B cell (primary cell): ENCODE results near the gene BCL2L15.

Experiments
- EZH2 ChIP-seq: IDR thresholded peaks from 2 replicates; pipeline ENCODE4 v1.6.1; 2012; ENCODE audit warnings: borderline replicate concordance, low read depth, mild to moderate bottlenecking, moderate library complexity, low read length; ENCODE audit not compliant: insufficient read depth, poor library complexity, severe bottlenecking
- TF ChIP-seq, protein P1 (sequence below): fragments of 200-600 bp; IDR thresholded peaks from one replicate; pipeline ENCODE4 v1.8.0; 2022; ENCODE audit warnings: antibody characterized with exemption, mild to moderate bottlenecking

GRCh38 chr1:113859478-113860175, 27.8 kb downstream of the BCL2L15 start:
- TF ChIP-seq, protein P1, sequence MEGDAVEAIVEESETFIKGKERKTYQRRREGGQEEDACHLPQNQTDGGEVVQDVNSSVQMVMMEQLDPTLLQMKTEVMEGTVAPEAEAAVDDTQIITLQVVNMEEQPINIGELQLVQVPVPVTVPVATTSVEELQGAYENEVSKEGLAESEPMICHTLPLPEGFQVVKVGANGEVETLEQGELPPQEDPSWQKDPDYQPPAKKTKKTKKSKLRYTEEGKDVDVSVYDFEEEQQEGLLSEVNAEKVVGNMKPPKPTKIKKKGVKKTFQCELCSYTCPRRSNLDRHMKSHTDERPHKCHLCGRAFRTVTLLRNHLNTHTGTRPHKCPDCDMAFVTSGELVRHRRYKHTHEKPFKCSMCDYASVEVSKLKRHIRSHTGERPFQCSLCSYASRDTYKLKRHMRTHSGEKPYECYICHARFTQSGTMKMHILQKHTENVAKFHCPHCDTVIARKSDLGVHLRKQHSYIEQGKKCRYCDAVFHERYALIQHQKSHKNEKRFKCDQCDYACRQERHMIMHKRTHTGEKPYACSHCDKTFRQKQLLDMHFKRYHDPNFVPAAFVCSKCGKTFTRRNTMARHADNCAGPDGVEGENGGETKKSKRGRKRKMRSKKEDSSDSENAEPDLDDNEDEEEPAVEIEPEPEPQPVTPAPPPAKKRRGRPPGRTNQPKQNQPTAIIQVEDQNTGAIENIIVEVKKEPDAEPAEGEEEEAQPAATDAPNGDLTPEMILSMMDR: no peak
- no peak for TF ChIP-seq EZH2
